Spleen (tissue), 7 donors: ENCODE measurements around the gene GRK5.

Experiments
- CTCF ChIP-seq, 11 experiments: fragments of 200-600 bp in 7 of 11; fragments of 450-650 bp in 4 of 11; sonication (generic) in 4 of 11; IDR thresholded peaks in 8 of 11; conservative IDR thresholded peaks in 3 of 11; 1 replicate in 7 of 11; 2 replicates in 4 of 11; pipeline versions ENCODE4 v1.4.0 to v1.8.0; 2016 to 2021; ENCODE audit warnings: antibody characterized with exemption in 11 of 11, inconsistent platforms in 4 of 11, mild to moderate bottlenecking in 1 of 11
- POLR2A ChIP-seq, 3 donors: fragments of 450-650 bp; IDR thresholded peaks; one replicate each; pipeline ENCODE4 v1.5.1; 2017; ENCODE audit warnings: antibody characterized with exemption in 3 of 3, mild to moderate bottlenecking in 1 of 3
- donor health status: DM: no; HTN: no; CAD: no; lungs with moderate emphysema.
- donor health status: DM: no; HTN: no; CAD: no.
- donor health status: DM: no; HTN: no; CAD: no.

GRCh38 chr10:119367841-119368549, 160.6 kb downstream of the GRK5 start:
- TF ChIP-seq CTCF (IDR thresholded peaks at IDR 0.05 in 8 of 11, conservative IDR thresholded peaks at IDR 0.05 in 3 of 11) (no peak), POLR2A (IDR thresholded peaks at IDR 0.05) (no peak)
